Testis (tissue), 2 donors: ENCODE measurements around the gene IRX2.

ENCODE experiments used
- POLR2A ChIP-seq: fragments of 450-650 bp; IDR thresholded peaks from one replicate; pipeline ENCODE4 v1.6.1; 2017; ENCODE audit warnings: antibody characterized with exemption, mild to moderate bottlenecking, moderate library complexity
- TF ChIP-seq, protein P1 (sequence below), 3 experiments: fragments of 450-650 bp in 2 of 3; fragments of 200-600 bp in 1 of 3; sonication (generic) in 1 of 3; IDR thresholded peaks; one replicate each; pipeline ENCODE4 v1.5.1; 2016 to 2019; ENCODE audit warnings: antibody characterized with exemption in 3 of 3, mild to moderate bottlenecking in 2 of 3, moderate library complexity in 1 of 3

DNA sequence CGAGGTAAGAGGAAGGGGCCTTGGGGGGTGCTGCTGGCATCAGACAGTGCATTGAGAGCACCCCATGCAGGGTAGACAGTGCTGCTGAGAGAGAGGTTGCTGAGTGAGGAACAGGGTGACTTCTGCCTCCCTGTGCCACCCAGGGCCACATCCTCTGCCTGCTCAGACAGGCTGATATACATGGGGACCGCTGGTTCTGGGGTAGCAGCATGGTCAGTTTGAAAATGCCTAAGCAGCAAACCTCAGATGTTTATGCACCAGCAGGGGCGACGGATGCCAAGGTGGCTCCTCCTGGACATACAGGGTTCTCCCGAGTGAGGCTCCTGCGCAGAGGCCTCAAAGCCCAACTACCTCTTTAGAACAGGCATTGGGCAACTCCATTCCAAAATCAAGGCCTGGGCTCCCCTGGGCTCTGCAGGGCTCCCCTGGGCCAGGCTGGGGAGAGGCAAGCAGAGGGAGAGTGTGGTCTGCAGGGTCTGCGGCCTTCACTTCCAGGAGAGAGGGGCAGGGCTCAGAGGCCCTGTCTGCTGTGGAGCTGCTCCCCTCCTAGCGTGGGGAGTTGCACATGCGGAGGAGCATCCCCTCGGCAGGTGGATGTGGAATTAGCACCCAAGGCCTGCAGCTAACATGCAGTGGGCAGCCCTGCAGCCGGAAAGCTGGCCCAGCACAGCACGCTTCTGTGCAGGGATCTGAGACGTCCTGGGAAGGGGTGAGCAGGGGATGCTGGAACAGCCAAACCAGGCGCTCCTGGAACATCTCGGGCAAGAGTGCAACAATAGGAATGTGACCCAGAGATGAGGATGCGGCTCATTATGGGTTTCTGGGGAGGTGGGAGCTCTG is 46.5 kb downstream of the IRX2 start:
- TF ChIP-seq, protein P1, sequence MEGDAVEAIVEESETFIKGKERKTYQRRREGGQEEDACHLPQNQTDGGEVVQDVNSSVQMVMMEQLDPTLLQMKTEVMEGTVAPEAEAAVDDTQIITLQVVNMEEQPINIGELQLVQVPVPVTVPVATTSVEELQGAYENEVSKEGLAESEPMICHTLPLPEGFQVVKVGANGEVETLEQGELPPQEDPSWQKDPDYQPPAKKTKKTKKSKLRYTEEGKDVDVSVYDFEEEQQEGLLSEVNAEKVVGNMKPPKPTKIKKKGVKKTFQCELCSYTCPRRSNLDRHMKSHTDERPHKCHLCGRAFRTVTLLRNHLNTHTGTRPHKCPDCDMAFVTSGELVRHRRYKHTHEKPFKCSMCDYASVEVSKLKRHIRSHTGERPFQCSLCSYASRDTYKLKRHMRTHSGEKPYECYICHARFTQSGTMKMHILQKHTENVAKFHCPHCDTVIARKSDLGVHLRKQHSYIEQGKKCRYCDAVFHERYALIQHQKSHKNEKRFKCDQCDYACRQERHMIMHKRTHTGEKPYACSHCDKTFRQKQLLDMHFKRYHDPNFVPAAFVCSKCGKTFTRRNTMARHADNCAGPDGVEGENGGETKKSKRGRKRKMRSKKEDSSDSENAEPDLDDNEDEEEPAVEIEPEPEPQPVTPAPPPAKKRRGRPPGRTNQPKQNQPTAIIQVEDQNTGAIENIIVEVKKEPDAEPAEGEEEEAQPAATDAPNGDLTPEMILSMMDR (IDR thresholded peaks at IDR 0.05) = no peak
- no peak for TF ChIP-seq POLR2A
